BLaER1 treated with 17β-estradiol and CSF1 and Interleukin-3, amounts not matched to agents 10 nM and 100 nM (cell line): ENCODE measurements around the gene PDE4A.

ENCODE experiments used
- H3K27ac ChIP-seq, 11 experiments: shearing (Covaris generic); formaldehyde crosslinking; 2 replicates each; pipeline ENCODE4 v1.8.1; 2022
- H3K27me3 ChIP-seq, 11 experiments: shearing (Covaris generic); formaldehyde crosslinking; 2 replicates each; pipeline ENCODE4 v1.8.1; 2022
- H3K36me3 ChIP-seq, 11 experiments: shearing (Covaris generic); formaldehyde crosslinking; 2 replicates each; pipeline ENCODE4 v1.8.1; 2022
- H3K4me1 ChIP-seq, 10 experiments: shearing (Covaris generic); formaldehyde crosslinking; 2 replicates each; pipeline ENCODE4 v1.8.1; 2022
- H3K4me2 ChIP-seq, 11 experiments: shearing (Covaris generic); formaldehyde crosslinking; 2 replicates each; pipeline ENCODE4 v1.8.1; 2022
- H3K4me3 ChIP-seq, 10 experiments: shearing (Covaris generic); formaldehyde crosslinking; 2 replicates each; pipeline ENCODE4 v1.8.1; 2022
- H3K9ac ChIP-seq, 11 experiments: shearing (Covaris generic); formaldehyde crosslinking; 2 replicates each; pipeline ENCODE4 v1.8.1; 2022
- H3K9me3 ChIP-seq, 11 experiments: shearing (Covaris generic); formaldehyde crosslinking; replicated peaks in 1 of 11; 2 replicates each; pipeline ENCODE4 v1.8.1; 2022
- H4K20me1 ChIP-seq, 11 experiments: shearing (Covaris generic); formaldehyde crosslinking; 2 replicates each; pipeline ENCODE4 v1.8.1; 2022
- Cebpa-rat ChIP-seq, 11 experiments: shearing (Covaris generic); IDR thresholded peaks; 2 replicates each; pipeline ENCODE4 v1.8.1; 2022

PDE4A gene

GRCh38 chr19:10518444-10519361 is 98.4 kb downstream of the PDE4A start:
- Histone ChIP-seq H3K27ac (peak overlapping the region in 2 of 11 experiments; percentile 3 to 20; a peak in 5 of 22 replicates), H3K9me3 (no peaks in the 10 kb centered on the region), H3K27me3 (peaks cover 0 to 35% (median 3%) of the 10 kb centered on the region in 11 experiments; a peak in 7 of 22 replicates), H4K20me1 (no peaks in the 10 kb centered on the region; a peak in 1 of 22 replicates), H3K4me3 (peak overlapping the region; percentile 56 to 74 (median 67)), H3K9ac (peak overlapping the region in 9 of 11 experiments; percentile 6 to 78 (median 69); a peak in 15 of 22 replicates), H3K4me1 (peaks cover 24 to 66% (median 55%) of the 10 kb centered on the region in 10 experiments), H3K36me3 (peaks cover 0 to 5% (median 0%) of the 10 kb centered on the region in 11 experiments; a peak in 2 of 22 replicates), H3K4me2 (peak overlapping the region; percentile 90 to 100 (median 97))
- TF ChIP-seq Cebpa-rat (IDR thresholded peaks at IDR 0.05), result no peak
